Stomach (tissue), 4 donors: ENCODE measurements around the gene PCBP3.

Experiments used
- CTCF ChIP-seq, 7 experiments: fragments of 450-650 bp in 4 of 7; fragments of 200-600 bp in 3 of 7; sonication (generic) in 3 of 7; IDR thresholded peaks; one replicate each; pipeline ENCODE4 v1.5.1; 2016 to 2019; ENCODE audit warnings: antibody characterized with exemption in 7 of 7, control low read depth in 2 of 7, mild to moderate bottlenecking in 1 of 7
- POLR2A ChIP-seq, 4 donors: fragments of 450-650 bp; IDR thresholded peaks; one replicate each; pipeline ENCODE4 v1.6.1; 2016; ENCODE audit warnings: antibody characterized with exemption in 4 of 4, control low read depth in 2 of 4, mild to moderate bottlenecking in 1 of 4, moderate library complexity in 1 of 4
- POLR2AphosphoS5 ChIP-seq, 3 donors: sonication (generic); formaldehyde crosslinking; IDR thresholded peaks; one replicate each; pipeline ENCODE4 v1.6.1; 2016; ENCODE audit warnings: antibody characterized with exemption in 3 of 3

GRCh38 chr21:45634511-45635183, 8.9 kb upstream of the PCBP3 start:
- no peak for TF ChIP-seq POLR2AphosphoS5 (IDR thresholded peaks at IDR 0.05)
- TF ChIP-seq CTCF (IDR thresholded peaks at IDR 0.05) = no peak
- TF ChIP-seq POLR2A (IDR thresholded peaks at IDR 0.05) = no peak
